Measurements from ENCODE around the gene CRTC3.

DNA sequence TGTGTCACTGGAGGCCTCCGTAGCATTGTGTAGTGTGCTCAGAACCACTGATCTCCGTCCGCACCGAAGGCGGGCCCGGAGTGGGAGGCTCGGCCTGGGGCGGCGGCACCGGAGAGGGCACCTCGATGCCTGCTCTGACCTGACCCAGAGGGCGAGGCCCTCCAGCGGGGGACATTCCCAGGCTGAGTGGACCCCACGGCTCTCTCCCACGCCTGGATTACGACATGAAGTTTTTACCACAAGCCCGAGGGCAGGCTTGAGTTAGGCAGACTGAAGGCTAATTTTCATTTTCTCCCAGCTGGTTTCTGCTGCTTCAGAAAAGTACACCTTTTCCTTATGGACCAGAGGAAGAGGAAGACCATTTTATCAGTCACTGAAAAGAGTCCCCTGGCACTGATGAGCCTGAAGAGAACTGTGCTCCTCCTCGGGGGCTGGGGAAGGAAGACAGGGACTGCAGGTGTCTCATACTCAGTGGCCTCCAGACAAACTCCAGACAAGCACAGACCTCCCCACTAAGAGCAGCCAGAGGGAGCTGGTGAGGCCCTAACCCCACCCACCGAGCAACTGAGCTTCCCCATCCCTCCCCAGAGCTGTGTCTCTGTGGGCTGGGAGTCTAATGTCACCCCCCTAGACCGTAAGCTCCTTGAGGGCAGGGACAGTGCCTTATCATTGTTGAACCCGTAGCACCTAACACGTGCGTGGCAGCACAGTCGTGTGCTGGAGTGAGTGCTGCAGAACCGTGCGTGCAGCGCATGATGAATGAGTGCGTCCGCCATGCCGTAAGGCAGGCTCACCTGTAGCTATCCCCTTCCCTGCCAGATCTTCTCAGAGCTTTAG, 113.0 kb downstream of the CRTC3 start:
- TF ChIP-seq CTCF (conservative IDR thresholded peaks at IDR 0.05; ENCODE audit: low read depth, low read length) (peak; percentile 25; the same call in 1 of the 2 replicates), EZH2 (IDR thresholded peaks at IDR 0.05; ENCODE audit: borderline replicate concordance, low read depth, low read length, poor library complexity, severe bottlenecking) (no peak)

All from A673 (cell line).